Measurements from ENCODE around the gene MAP1LC3A.

The MAP1LC3A gene

DNA sequence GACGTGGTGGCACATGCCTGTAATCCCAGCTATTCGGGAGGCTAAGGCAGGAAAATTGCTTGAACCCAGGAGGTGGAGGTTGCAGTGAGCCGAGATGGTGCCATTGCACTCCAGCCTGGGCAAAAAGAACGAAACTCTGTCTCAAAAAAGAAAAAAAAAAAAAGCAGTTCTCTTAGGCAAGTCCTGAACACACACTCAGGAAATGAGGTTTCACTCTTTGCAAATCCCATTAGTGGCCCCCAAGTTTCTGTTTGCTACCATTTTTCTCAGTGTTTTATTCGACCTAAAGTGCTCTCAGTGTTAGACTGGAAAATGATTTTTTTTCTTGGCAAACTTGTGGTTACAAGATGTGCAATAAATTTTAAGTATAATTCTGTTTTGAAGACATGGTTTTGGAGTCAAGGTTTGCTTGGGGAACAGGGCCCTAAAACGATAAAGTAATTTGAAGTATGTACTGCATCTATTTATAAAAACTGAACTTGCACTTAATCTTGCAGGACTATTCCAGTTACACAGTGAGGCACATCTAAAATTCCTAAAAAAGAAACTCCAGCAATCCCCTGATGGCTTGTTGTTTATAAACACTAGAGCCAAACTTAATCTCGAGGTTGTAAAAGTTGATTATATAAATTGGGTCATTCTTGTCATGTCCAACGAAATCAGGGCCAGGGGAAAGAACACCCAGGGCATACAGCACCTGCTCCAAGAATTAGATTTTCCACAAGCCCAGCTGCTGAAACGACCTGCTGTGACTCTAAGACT, 42.6 kb downstream of the MAP1LC3A start:
- Histone ChIP-seq H3K4me3 (ENCODE audit: low read length) (no peak overlapping the region), H3K27me3 (ENCODE audit: insufficient read depth, low read length) (no peaks in the 10 kb centered on the region), H3K9me3 (ENCODE audit: low read length) (no peaks in the 10 kb centered on the region), H3K36me3 (ENCODE audit: insufficient read depth, low read length) (peaks cover 5% of the 10 kb centered on the region), H3K4me1 (ENCODE audit: insufficient read depth, low read length) (no peaks in the 10 kb centered on the region), H2AFZ (ENCODE audit: low read depth, low read length) (no peak overlapping the region)

GRCh38 chr20:34604980-34605788, 46.7 kb downstream of the MAP1LC3A start:
- Histone ChIP-seq H3K4me1 (ENCODE audit: insufficient read depth, low read length) (no peaks in the 10 kb centered on the region), H3K27me3 (ENCODE audit: insufficient read depth, low read length) (no peaks in the 10 kb centered on the region), H3K9me3 (ENCODE audit: low read length) (peaks cover 6% of the 10 kb centered on the region), H2AFZ (ENCODE audit: low read depth, low read length) (no peak overlapping the region), H3K4me3 (ENCODE audit: low read length) (no peak overlapping the region), H3K36me3 (ENCODE audit: insufficient read depth, low read length) (peaks cover 11% of the 10 kb centered on the region)

GRCh38 chr20:34607066-34607465, 48.5 kb downstream of the MAP1LC3A start:
- Histone ChIP-seq H3K4me3 (ENCODE audit: low read length) (no peak overlapping the region), H3K4me1 (ENCODE audit: insufficient read depth, low read length) (no peaks in the 10 kb centered on the region), H3K9me3 (ENCODE audit: low read length) (peaks cover 6% of the 10 kb centered on the region), H3K27me3 (ENCODE audit: insufficient read depth, low read length) (no peaks in the 10 kb centered on the region), H3K36me3 (ENCODE audit: insufficient read depth, low read length) (peaks cover 8% of the 10 kb centered on the region), H2AFZ (ENCODE audit: low read depth, low read length) (no peak overlapping the region)

Data from neuron (in vitro differentiated cells).